ENCODE data around the gene ADAM17. TPM values are rescaled to one million over a fixed set of nuclear protein-coding genes. Genes with fewer than 3 reads are reported as not detected.
A peak's percentile ranks its signal among the peaks of the same experiment; 100 is the strongest.
"Not testable (repeated sequence)": the region's sequence is repeated elsewhere in the genome, so short reads cannot be mapped to it uniquely, and the experiment has no call there.

ADAM17 gene
- total RNA-seq, 2 donors from 2014 or later, result 21.8 to 32.4 TPM

DNA sequence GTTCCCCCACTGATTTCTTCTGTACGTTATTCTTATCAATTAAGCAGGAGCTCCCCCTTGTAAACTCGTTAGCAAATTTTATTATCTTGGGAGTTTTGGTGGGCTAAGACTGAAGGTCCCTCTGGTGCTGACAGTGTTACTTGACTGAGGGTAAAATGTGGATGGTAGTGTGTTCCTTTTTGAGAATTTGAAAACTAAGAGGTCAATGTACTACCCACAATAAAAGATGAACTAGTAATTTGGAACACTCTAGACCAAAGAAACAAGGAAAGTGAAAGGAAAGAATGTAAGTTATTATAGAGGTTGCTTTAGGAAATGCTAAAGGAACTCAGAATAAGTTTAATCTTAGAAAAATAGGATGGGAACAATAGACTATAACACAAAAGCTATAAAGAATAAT lies 40.1 kb upstream of the ADAM17 start:
- Histone ChIP-seq H3K4me3 (no peak overlapping the region), H3K27me3 (replicated peaks; ENCODE audit: insufficient read depth) (no peaks in the 10 kb centered on the region), H3K9me3 (peaks cover 11% of the 10 kb centered on the region), H3K4me1 (ENCODE audit: control insufficient read depth in 1 of 2, low read depth in 2 of 2) (peaks cover 25 to 43% of the 10 kb centered on the region in 2 donors), H3K27ac (peak overlapping the region in 1 of 2 donors; percentile 65), H3K36me3 (no peaks in the 10 kb centered on the region)
- no peak for ATAC-seq (ENCODE audit: insufficient number of reproducible peaks, low FRiP score, low read depth)
- TF ChIP-seq, protein P1, sequence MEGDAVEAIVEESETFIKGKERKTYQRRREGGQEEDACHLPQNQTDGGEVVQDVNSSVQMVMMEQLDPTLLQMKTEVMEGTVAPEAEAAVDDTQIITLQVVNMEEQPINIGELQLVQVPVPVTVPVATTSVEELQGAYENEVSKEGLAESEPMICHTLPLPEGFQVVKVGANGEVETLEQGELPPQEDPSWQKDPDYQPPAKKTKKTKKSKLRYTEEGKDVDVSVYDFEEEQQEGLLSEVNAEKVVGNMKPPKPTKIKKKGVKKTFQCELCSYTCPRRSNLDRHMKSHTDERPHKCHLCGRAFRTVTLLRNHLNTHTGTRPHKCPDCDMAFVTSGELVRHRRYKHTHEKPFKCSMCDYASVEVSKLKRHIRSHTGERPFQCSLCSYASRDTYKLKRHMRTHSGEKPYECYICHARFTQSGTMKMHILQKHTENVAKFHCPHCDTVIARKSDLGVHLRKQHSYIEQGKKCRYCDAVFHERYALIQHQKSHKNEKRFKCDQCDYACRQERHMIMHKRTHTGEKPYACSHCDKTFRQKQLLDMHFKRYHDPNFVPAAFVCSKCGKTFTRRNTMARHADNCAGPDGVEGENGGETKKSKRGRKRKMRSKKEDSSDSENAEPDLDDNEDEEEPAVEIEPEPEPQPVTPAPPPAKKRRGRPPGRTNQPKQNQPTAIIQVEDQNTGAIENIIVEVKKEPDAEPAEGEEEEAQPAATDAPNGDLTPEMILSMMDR (IDR thresholded peaks at IDR 0.05), result no peak
- no peak for DNase-seq (ENCODE audit: low spot score)

DNA sequence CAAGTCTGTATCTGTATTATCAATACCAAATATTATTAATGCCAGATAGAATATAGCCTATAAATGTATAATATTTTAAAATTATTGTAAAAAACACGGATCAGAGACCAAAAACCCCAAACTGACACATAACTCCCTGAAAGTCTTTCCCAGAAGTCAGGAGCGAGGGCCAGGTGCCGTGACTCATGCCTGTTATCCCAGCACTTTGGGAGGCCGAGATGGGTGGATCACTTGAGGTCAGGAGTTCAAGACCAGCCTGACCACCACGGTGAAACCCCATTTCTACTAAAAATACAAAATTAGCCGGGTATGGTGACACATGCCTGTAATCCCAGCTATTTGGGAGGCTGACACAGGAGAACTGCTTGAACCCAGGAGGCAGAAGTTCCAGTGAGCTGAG lies 39.6 kb upstream of the ADAM17 start:
- H3K36me3 ChIP-seq; DNase-seq (ENCODE audit: low spot score); H3K27me3 ChIP-seq (replicated peaks; ENCODE audit: insufficient read depth); H3K4me3 ChIP-seq; ATAC-seq (ENCODE audit: insufficient number of reproducible peaks, low FRiP score, low read depth): not testable (repeated sequence)
- peaks cover 11% of the 10 kb centered on the region for H3K9me3 ChIP-seq
- peaks cover 25 to 48% of the 10 kb centered on the region in 2 donors for H3K4me1 ChIP-seq (ENCODE audit: control insufficient read depth in 1 of 2, low read depth in 2 of 2)
- peak overlapping the region; percentile 10 to 65 for H3K27ac ChIP-seq

DNA sequence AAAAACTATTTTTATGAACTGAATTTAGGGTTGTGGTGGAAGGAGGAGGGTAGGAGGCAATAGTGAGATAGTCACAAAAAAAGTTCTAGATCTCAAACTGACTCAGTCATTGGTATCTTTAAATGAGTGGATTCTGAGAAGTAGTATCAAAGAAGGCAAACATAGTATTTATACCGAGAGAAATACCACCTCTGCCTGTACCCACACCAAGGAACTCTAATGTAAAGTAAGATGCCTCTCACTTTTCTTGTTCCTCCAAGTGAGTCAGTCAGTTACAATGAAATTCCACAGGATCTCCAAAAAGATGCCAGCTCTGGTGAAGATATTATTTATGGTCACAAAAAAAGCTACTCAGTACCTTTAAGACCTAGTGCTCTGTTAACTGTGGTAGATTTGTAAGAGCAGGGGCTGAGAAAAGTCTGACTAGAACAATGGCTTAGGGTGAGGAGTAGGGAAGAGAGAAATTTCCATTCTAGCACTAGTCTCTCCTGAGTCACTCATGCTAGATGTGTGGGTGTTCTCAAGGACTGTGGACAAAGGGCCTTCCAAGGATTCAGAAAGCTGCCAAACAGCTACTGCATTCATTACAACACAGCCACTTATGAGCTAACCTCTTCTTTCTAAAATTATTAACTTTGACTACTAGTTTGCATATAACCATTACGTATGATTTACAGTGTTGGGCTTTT lies 38.9 kb upstream of the ADAM17 start:
- DNase-seq (ENCODE audit: low spot score) (peak; percentile 12), ATAC-seq (ENCODE audit: insufficient number of reproducible peaks, low FRiP score, low read depth) (peak; percentile 98)
- Histone ChIP-seq H3K4me1 (ENCODE audit: control insufficient read depth in 1 of 2, low read depth in 2 of 2) (peaks cover 25 to 48% of the 10 kb centered on the region in 2 donors), H3K4me3 (no peak overlapping the region), H3K36me3 (no peaks in the 10 kb centered on the region), H3K9me3 (peaks cover 6% of the 10 kb centered on the region), H3K27ac (peak overlapping the region; percentile 10 to 65), H3K27me3 (replicated peaks; ENCODE audit: insufficient read depth) (no peaks in the 10 kb centered on the region)
- TF ChIP-seq, protein P1 (IDR thresholded peaks at IDR 0.05), result no peak

DNA sequence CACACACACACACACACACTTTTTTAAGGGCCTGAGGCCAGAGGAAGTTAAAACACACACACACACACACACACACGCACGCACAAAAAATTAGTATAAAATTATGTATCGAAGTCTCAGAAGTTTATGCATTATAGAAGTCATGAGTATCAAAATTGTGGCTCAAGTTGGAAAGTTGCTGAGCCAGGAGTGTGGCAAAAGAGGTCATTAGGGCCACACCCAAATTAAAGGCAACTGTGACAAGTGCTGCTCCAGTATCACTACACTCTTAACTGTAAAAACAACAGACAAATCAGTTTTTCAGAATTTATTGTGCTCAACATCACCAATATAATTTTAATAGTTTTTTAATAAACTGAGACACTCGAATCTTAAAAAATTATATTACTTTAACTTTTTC lies 38.3 kb upstream of the ADAM17 start:
- TF ChIP-seq, protein P1 (IDR thresholded peaks at IDR 0.05), result no peak
- ATAC-seq (ENCODE audit: insufficient number of reproducible peaks, low FRiP score, low read depth) (no peak), DNase-seq (ENCODE audit: low spot score) (no peak)
- Histone ChIP-seq H3K36me3 (no peaks in the 10 kb centered on the region), H3K4me1 (ENCODE audit: control insufficient read depth in 1 of 2, low read depth in 2 of 2) (peaks cover 25 to 48% of the 10 kb centered on the region in 2 donors), H3K9me3 (peaks cover under 1% of the 10 kb centered on the region), H3K27ac (peak overlapping the region in 1 of 2 donors; percentile 65), H3K27me3 (replicated peaks; ENCODE audit: insufficient read depth) (no peaks in the 10 kb centered on the region), H3K4me3 (no peak overlapping the region)

DNA sequence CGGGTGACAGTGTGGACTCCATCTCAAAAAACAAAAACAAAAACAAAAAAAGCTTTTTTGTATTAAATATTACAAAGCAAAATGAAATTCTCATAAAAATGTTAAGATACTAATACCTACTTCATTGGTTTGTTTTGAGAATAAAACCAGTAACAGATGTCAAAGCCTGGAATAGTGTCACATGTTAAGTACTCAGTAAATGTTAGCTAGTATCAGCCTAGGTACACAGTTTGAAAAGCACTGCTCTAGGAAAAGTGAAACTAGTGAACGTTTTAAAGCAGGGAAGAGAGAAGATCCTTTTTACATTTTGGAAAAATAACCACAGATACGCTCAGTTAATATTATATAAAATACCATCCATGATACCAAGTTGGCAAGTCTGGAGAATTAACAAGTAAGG lies 37.1 kb upstream of the ADAM17 start:
- no peak for DNase-seq (ENCODE audit: low spot score)
- no peak for ATAC-seq (ENCODE audit: insufficient number of reproducible peaks, low FRiP score, low read depth)
- TF ChIP-seq, protein P1 (IDR thresholded peaks at IDR 0.05), result no peak
- Histone ChIP-seq H3K27ac (no peak overlapping the region), H3K4me3 (no peak overlapping the region), H3K36me3 (no peaks in the 10 kb centered on the region), H3K27me3 (replicated peaks; ENCODE audit: insufficient read depth) (no peaks in the 10 kb centered on the region), H3K4me1 (ENCODE audit: control insufficient read depth in 1 of 2, low read depth in 2 of 2) (peaks cover 25 to 48% of the 10 kb centered on the region in 2 donors), H3K9me3 (no peaks in the 10 kb centered on the region)

DNA sequence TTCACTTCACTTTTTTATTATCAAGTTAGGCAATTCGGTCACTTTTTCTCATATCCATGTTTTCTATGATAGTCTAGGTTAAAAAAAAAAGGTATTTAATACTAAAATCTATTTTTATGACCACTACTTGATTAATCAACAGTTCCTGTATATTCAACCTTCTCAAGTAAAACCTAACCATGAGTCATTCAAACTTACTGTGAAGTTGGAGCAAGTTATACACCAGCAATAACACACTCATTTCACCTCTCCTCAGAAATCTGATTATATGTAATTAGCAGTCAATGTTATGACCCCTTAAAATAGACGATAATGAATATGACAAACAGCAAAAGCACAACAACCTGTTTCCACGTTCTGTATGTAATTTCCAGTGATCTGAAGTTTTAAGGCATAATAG lies 35.0 kb upstream of the ADAM17 start:
- TF ChIP-seq, protein P1 (IDR thresholded peaks at IDR 0.05), result no peak
- peaks cover 17 to 38% of the 10 kb centered on the region in 2 donors for H3K4me1 ChIP-seq (ENCODE audit: control insufficient read depth in 1 of 2, low read depth in 2 of 2)
- no peak for DNase-seq (ENCODE audit: low spot score)
- H3K36me3 ChIP-seq, result no peaks in the 10 kb centered on the region
- no peak overlapping the region for H3K4me3 ChIP-seq
- no peak overlapping the region for H3K27ac ChIP-seq
- no peaks in the 10 kb centered on the region for H3K9me3 ChIP-seq
- H3K27me3 ChIP-seq (replicated peaks; ENCODE audit: insufficient read depth), result no peaks in the 10 kb centered on the region
- ATAC-seq (ENCODE audit: insufficient number of reproducible peaks, low FRiP score, low read depth), result no peak

Measured in thoracic aorta (tissue), 2 donors.